ENCODE results near the gene CNDP1.
A peak's percentile ranks its signal among the peaks of the same experiment; 100 is the strongest.

GRCh38 chr18:74595431-74595830 is 61.1 kb downstream of the CNDP1 start:
- TF ChIP-seq POLR2AphosphoS5 (IDR thresholded peaks at IDR 0.05; ENCODE audit: low read depth, low read length): no peak
- TF ChIP-seq TAF1 (IDR thresholded peaks at IDR 0.05; ENCODE audit: low read depth, low read length): no peak
- no peak for TF ChIP-seq POLR2A (IDR thresholded peaks at IDR 0.05; ENCODE audit: low read depth, low read length)
- TF ChIP-seq POU2F2 (IDR thresholded peaks at IDR 0.05; ENCODE audit: low read depth, low read length): no peak
- no peak for TF ChIP-seq PAX5 (IDR thresholded peaks at IDR 0.05; ENCODE audit: insufficient read depth, low read length, severe bottlenecking)
- TF ChIP-seq SPI1 (IDR thresholded peaks at IDR 0.05; ENCODE audit: low read depth, low read length): peak; percentile 47; the same call in 1 of the 2 replicates
